ENCODE results near the gene DOK4.
"Not testable (repeated sequence)": the region's sequence is repeated elsewhere in the genome, so short reads cannot be mapped to it uniquely, and the experiment has no call there.

Gene DOK4

GRCh38 chr16:57501492-57501891 is 15.2 kb upstream of the DOK4 start:
- no peak for DNase-seq (ENCODE audit: low read depth)

- DNase-seq (ENCODE audit: low read depth) = no peak
Measured at GRCh38 chr16:57500578-57501111, 14.4 kb upstream of the DOK4 start.

GRCh38 chr16:57499941-57500340 is 13.6 kb upstream of the DOK4 start:
- DNase-seq (ENCODE audit: low read depth) = not testable (repeated sequence)

GRCh38 chr16:57498031-57498430 is 11.7 kb upstream of the DOK4 start:
- no peak for DNase-seq (ENCODE audit: low read depth)

GRCh38 chr16:57497121-57497520 is 10.8 kb upstream of the DOK4 start:
- DNase-seq (ENCODE audit: low read depth) = no peak

- DNase-seq (ENCODE audit: low read depth) = no peak
Measured at GRCh38 chr16:57493767-57494166, 7.5 kb upstream of the DOK4 start.

- DNase-seq (ENCODE audit: low read depth) = no peak
Measured at GRCh38 chr16:57489229-57489628, 2.9 kb upstream of the DOK4 start.

GRCh38 chr16:57486858-57487834 is 853 bp upstream of the DOK4 start:
- no peak for DNase-seq (ENCODE audit: low read depth)

GRCh38 chr16:57485091-57485915 is 990 bp downstream of the DOK4 start:
- DNase-seq (ENCODE audit: low read depth) = no peak

- no peak for DNase-seq (ENCODE audit: low read depth)
Measured at GRCh38 chr16:57484515-57485005, 1.7 kb downstream of the DOK4 start.

GRCh38 chr16:57483725-57484514 is 2.4 kb downstream of the DOK4 start:
- no peak for DNase-seq (ENCODE audit: low read depth)

- no peak for DNase-seq (ENCODE audit: low read depth)
Measured at GRCh38 chr16:57482845-57483545, 3.3 kb downstream of the DOK4 start.

GRCh38 chr16:57481421-57481820 is 4.9 kb downstream of the DOK4 start:
- DNase-seq (ENCODE audit: low read depth) = no peak

- DNase-seq (ENCODE audit: low read depth) = no peak
Measured at GRCh38 chr16:57480754-57481230, 5.5 kb downstream of the DOK4 start.

GRCh38 chr16:57479976-57480753 is 6.1 kb downstream of the DOK4 start:
- DNase-seq (ENCODE audit: low read depth) = no peak

- peak; percentile 65 for DNase-seq (ENCODE audit: low read depth)
Measured at GRCh38 chr16:57479205-57479975, 6.9 kb downstream of the DOK4 start.

GRCh38 chr16:57478396-57479204 is 7.7 kb downstream of the DOK4 start:
- no peak for DNase-seq (ENCODE audit: low read depth)

- DNase-seq (ENCODE audit: low read depth) = no peak
Measured at GRCh38 chr16:57477531-57478202, 8.6 kb downstream of the DOK4 start.
